ENCODE results near the gene CHST11.

Gene CHST11

DNA sequence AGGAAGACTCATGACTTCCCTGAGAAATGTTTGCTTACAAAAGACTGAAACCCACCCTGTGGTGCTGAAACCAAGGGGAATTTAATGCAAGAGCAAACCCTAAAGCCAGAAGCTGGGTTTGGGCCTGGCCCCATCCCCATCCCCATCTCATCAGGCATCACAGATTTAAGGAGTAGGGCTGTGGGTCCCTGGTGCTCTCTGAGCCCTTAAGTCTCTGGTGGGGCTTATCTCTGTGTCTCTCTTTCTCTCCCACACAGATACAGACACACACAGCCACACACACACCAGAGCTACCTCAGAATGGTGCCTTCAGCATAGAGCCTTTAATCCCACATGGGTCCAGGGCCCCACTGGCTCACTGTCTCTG, 264.3 kb downstream of the CHST11 start:
- no peak for DNase-seq (ENCODE audit: low spot score)

DNA sequence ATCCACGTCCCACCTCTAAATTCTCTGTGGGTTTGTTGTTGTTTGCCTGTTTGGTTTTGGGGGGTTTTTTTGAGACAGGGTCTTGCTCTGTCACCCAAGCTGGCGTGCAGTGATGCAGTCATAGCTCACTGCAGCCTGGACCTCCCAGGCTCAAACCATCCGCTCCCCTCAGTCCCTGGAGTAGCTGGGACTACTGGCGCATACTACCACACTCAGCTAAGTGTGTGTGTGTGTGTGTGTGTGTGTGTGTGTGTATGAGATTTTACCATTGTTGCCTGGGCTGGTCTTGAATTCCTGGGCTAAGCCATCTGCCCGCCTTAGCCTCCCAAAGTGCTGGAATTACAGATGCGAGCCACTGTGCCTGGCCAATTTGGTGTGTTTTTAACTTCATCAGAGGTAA, 265.2 kb downstream of the CHST11 start:
- no peak for DNase-seq (ENCODE audit: low spot score)

DNA sequence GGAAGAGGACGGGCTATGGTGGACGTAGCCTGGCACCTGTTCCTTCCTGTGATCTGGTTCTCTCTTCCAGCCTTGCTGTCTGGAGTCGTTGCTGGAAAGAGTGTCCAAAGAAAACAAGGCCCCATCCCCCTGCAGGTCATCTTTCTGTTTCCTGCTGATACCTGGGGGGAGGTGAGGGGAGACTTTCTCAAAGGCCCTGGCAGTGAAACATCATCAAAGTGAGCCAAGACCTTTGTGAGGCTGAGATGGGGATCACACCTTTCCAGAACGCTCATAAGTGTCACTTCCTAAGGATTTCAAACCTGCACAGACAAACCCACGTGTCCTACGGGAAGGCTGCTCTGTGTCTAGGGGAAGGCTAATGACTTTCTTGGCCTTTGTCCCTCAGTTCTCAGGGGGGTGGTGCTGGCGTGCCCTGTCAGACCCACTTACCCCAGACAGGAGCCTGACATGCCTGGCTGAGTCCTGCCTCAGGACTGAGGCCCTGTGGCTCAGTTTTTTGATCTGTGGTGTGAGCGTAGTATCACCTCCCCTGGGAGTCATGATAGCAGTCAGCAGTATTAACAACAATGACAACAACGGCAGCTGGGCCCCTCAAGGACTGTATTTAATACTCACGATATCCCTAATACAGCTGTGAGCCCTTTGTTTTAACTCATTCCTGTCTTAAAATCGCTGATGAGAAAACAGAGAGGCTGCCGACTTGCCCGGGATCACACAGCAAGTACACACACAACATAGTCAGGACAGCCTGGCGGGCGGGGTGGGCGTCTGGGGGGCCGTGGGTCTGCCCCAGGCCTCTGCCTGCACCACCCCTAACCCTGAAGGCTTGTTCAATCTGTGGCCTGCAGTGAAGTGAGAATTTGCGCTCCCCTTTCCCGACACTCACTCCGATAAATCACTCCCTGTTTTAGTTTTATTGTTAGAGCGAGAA, 266.1 kb downstream of the CHST11 start:
- DNase-seq (ENCODE audit: low spot score), result no peak

DNA sequence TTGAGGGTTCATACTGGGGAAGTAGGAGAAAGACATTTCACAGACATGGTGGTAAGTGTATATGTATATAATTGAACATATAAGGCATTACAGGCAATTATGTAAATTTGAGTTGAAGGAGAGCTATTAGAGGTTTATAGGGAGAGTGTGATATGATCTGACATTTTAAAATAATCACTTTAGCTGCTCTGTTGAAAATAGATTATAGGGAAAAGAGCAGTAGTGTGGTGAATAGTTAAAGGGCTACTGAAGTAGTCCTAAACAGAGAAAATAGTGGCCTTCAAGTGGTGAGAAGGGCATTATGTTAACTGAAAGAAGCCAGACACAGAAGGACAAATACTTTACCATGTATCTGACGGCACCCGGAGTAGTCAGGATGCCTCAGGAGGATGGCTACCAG, 267.1 kb downstream of the CHST11 start:
- no peak for DNase-seq (ENCODE audit: low spot score)

DNA sequence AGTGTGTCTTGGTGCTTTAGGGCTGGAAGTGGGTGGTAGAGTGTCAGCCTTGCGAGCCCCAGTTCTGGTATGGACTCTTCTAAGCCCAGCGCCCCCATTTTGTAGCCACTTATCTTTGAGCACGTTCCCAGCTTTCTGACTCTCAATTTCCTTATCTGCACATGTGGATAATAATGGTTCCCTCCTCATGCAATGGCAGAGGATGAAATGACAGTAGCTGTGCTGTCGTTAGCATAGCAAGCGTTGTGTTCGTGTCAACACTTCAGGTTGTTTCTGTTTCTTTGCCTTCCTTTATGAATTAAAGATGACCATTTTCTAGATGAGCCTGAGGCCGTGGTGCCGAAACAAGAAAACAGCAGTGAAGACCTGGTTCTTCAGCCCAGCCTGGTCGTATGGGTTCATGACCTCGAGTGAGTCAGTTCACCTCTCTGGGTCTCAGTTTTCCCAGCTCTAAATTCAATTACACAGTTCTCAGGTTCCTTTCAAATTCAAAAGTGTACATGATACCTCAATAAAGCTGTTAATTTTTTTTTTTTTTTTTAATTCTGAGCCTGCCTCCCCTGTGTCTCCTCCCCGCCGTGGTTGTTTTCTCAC, 268.3 kb downstream of the CHST11 start:
- DNase-seq (ENCODE audit: low spot score), result no peak

DNA sequence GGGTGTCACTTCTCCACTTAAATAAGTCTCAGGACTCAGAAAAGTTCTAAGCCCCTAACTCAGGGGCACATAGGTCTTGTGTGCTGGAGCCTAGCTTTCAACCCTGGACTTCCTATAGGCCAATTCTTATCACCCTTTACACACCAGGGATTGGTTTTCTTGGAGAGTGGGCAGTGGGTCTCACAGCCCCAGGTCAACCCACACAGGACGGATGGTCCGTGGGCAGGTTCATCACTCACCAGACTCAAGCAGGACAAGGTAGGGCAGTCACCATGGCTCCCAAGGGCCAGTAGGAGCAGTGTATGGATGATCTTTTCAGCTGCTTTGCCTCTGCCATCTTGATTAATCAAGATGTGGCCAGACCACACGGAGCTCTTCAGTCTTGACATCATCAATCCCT, 268.9 kb downstream of the CHST11 start:
- DNase-seq (ENCODE audit: low spot score), result no peak

DNA sequence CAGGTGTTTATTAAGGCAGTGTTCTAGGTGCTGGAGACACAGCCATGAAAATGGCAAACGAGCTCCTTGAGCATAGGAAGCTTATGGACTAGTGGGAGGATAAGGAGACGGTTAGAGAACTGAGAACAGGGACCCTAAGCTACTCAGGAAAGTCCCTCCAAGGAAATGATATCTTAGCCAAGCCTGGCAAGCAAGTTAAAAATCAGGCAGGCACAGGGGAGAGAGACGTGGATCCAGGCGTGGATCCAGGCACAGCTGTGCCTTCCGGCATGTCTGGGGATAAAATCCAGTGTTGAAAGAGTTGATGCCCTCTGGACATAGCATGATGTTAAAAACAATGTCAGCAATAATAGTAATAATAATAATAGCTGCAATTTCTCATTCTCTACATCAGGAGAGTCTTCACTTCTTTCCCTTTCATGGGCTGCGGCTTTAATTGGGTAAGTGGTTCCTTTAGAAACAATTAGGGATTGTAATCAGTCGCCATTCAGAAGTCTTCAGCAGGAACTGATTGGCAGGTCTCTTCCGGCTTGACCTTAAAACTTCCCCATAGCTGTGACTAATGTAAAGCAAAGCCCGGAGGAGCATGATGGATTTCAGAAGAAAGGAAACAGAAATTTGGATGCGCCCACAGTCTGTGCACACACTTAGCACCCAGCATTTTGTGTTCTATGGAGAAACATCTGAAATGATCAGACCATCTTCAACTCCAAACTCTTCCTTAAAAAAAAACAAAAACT, 271.1 kb downstream of the CHST11 start:
- DNase-seq (ENCODE audit: low spot score), result peak; percentile 75

GRCh38 chr12:104729091-104729490, 272.3 kb downstream of the CHST11 start:
- no peak for DNase-seq (ENCODE audit: low spot score)

DNA sequence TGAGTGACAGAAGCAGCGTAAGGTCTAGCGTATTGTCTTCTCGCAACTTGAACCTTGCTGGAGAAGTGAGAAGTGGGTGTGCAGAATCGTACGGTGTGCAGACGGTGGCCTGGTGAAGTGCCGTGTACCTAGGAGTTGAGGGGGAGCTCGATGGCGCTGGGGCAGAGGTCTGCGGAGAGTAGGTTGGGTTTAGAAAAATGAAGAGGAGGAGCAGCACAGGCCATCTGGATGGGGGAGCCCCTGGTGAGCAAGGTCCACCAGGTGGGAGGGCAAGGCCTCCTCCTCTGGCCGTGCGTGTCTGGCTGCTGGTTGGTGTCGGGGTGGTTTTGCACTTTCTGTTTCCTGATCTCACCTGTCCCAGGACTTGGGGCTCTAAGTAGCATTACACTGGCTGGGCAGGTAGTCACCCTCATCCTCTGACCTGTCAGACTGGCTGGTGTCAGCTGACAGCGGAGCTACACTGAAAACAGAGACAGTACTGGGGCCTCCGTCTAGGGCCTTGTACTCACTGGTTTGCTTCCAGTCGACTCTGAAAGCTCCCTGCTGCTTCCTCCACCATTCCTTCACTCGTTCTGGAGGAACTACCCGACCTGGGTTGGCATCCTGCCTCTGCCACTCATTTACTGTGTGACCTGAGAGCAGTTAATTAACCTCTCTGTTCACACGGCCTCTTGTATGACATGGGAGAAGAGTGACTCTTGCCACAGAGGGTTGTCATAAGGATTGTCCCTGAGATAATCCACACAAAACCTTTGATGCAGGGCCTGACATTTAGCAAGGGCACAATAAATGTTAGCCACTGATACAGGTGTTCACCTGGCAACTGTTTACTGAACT, 273.1 kb downstream of the CHST11 start:
- DNase-seq (ENCODE audit: low spot score), result no peak

DNA sequence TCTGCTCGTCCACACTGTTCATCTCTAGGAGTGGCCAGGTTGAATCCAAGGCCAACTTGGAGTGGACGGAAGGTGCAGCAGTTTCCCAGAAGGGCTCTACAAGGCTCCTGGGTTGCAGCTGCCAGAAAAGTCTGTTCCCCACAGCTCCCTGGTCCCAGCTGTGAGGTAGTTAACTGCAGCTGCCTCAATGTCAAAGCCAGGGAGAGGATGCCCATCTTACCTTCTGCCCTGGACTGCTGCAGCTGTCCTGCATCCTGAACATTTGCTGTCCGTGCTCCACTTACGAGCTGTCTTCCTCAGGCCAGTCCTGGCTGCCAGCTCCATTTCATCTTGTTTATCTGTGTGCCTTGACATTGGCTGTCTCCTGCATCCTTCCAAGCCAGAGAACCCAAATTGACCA, 274.0 kb downstream of the CHST11 start:
- DNase-seq (ENCODE audit: low spot score), result no peak

- no peak for DNase-seq (ENCODE audit: low spot score)
These were observed 277.0 kb downstream of the CHST11 start for GRCh38 chr12:104733717-104734175.

DNA sequence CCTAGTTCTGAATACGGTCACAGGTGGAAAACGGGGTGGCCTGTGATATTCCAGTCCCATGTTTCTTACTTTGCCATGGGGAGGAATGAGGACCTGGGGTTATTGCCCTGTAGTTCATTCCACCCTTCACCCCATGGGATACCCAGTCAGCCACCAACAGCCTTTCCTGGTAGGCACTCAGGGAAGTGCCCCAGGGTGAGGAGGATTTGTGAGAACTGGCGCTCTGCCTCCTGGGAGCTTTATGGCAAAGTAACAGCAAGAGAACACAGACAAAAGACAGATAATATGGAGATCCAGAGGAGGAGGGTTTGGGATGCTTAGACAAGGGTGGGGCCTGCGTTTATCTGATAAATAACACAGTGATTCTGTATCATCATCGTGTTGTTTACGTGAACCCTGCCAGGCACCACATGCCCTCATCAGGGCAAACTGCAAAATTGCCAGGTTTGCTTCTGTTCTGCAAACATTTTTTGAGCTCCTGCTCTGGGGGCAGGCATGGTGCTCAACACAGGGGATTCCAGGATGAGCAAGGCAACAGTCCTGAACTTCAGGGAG, 277.9 kb downstream of the CHST11 start:
- no peak for DNase-seq (ENCODE audit: low spot score)

- no peak for DNase-seq (ENCODE audit: low spot score)
These were observed 279.1 kb downstream of the CHST11 start for GRCh38 chr12:104735801-104736200.

- no peak for DNase-seq (ENCODE audit: low spot score)
These were observed 279.6 kb downstream of the CHST11 start for GRCh38 chr12:104736307-104736706.

- no peak for DNase-seq (ENCODE audit: low spot score)
These were observed 280.4 kb downstream of the CHST11 start for GRCh38 chr12:104737113-104737512.

DNA sequence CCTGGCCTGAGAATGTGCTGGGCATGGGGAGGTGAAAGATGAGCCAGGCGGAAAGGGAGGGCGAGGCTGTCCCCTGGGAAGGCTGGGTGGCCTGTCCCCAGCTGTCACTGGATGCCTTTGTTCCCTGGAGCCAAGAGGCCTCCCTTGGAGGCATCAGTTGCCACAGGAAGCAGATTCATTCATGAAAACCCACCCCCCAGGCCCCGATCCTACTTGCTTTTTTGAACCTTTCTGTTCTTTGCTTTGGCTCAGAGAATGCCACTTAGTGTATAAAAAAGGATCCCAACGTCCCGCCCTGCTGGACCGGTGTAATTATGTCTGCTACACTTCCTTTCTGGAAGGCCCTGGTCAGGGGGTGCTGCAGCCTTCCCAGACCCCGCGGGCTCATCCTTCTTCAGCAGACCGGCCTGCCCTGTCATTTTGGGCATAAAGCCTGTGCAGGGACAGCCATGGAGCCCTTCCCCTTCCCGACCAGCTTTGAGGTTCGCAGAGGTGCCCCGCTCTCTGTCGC, 281.1 kb downstream of the CHST11 start:
- no peak for DNase-seq (ENCODE audit: low spot score)

- DNase-seq (ENCODE audit: low spot score), result no peak
These were observed 281.6 kb downstream of the CHST11 start for GRCh38 chr12:104738331-104738730.

- no peak for DNase-seq (ENCODE audit: low spot score)
These were observed 282.3 kb downstream of the CHST11 start for GRCh38 chr12:104738776-104739642.

DNA sequence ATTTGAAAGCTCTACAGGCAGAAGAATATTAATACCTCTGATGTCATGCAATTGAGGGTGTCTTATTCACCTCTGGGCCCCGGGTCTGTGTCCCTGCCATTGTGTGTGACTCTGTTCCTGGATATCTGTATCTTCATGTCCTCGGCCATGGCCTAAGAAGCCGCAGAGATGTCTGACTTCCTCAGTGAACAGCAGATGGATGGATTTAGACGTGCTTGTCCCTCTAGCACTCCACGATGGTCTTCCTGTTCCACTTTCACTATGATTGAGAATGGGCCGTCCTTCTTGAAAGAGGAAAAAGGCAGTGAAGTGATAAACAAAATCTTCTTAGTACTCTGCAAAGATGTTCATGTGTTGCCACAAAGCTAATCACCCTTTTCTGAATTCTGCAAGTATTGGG, 283.9 kb downstream of the CHST11 start:
- no peak for DNase-seq (ENCODE audit: low spot score)

- no peak for DNase-seq (ENCODE audit: low spot score)
These were observed 284.3 kb downstream of the CHST11 start for GRCh38 chr12:104741077-104741476.
